ENCODE data around the gene CHST10. TPM values are rescaled to one million over a fixed set of nuclear protein-coding genes. Genes with fewer than 3 reads are reported as not detected.

Gene CHST10
- total RNA-seq, 4 donors from 2014 or later = 1.1 to 7.8 (median 4.0) TPM

DNA sequence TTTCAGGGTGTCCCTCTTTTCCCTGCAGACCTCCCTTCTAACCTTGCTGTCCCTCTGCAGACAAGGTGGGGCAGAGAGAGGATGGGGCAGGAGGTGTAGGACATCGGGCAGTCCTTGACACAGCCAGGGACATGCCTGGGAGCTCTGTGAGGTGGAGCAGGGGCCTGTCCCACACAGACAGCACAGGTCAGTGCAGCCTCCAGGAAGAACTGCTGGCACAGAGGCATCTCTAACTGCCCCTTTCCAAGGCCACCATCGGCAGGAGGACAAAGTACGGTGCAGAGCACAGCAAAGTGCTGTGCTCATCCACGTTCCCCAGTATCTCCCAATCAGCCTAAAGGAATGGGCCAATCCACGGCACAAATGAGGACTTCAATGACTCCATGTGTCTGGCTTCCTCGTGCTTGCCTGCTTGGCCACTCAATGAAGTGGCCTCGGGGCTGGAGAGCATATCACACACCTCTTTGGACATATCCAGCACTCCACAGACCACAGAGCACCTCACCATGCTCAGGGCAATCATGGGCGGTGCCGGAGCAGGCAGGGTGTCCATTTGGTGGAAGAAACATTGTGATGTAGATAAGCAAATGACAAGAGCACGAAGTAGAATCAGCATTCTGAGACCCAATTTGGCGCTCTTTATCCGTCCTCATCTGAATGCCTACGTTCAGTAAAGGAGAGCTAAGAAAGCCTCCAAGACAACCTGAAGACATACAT, 11.9 kb downstream of the CHST10 start:
- no peaks in the 10 kb centered on the region for H3K4me1 ChIP-seq
- WGBS, 2 donors (ENCODE audit: low coverage in 1 of 2) = 91% methylated on average over 11 of the region's 13 CpGs; no CpG with 5 or more reads in 1 of the 2 donors
- H3K4me3 ChIP-seq = no peak overlapping the region
- no peak for DNase-seq
- no peaks in the 10 kb centered on the region for H3K9me3 ChIP-seq
- H3K27ac ChIP-seq = no peak overlapping the region
- no peaks in the 10 kb centered on the region for H3K27me3 ChIP-seq
- in situ Hi-C loops (cut with MboI; ENCODE audit: low pct_ligation_motif_present in 1 of 4, low pct_unique_long_range_greater_than_20kb in 1 of 4, low sequenced_read_pairs in 3 of 4) = no loop called here
- H3K36me3 ChIP-seq = no peaks in the 10 kb centered on the region
- intact Hi-C loops (cut with DNase I; ENCODE audit: low total_unique reads) = no loop called here
- TF ChIP-seq POLR2A (IDR thresholded peaks at IDR 0.05) = no peak
- TF ChIP-seq, protein P1, sequence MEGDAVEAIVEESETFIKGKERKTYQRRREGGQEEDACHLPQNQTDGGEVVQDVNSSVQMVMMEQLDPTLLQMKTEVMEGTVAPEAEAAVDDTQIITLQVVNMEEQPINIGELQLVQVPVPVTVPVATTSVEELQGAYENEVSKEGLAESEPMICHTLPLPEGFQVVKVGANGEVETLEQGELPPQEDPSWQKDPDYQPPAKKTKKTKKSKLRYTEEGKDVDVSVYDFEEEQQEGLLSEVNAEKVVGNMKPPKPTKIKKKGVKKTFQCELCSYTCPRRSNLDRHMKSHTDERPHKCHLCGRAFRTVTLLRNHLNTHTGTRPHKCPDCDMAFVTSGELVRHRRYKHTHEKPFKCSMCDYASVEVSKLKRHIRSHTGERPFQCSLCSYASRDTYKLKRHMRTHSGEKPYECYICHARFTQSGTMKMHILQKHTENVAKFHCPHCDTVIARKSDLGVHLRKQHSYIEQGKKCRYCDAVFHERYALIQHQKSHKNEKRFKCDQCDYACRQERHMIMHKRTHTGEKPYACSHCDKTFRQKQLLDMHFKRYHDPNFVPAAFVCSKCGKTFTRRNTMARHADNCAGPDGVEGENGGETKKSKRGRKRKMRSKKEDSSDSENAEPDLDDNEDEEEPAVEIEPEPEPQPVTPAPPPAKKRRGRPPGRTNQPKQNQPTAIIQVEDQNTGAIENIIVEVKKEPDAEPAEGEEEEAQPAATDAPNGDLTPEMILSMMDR (IDR thresholded peaks at IDR 0.05) = no peak
- TF ChIP-seq EP300 (IDR thresholded peaks at IDR 0.05; ENCODE audit: low read depth) = no peak
- TF ChIP-seq POLR2AphosphoS5 (IDR thresholded peaks at IDR 0.05) = no peak

DNA sequence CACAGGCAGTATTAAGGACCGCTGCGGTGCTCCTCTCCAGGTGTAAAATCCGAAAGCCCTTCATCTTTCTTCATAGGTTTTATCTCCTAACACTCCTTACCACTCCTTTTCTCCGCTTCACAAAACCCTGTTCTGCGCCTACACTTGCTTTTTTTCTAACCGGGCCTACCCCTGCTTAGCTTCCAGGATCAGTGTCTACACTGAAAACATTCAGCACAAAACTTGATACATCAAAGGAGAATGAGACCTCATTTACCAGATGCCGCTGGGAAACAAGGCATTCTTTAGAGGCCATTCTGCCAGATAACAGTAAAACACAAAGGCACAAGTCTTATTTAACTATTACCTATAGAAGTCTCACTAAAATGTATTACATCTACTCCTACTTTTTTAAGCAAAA, 13.1 kb downstream of the CHST10 start:
- Histone ChIP-seq H3K9me3 (no peaks in the 10 kb centered on the region), H3K27me3 (no peaks in the 10 kb centered on the region), H3K27ac (no peak overlapping the region), H3K36me3 (no peaks in the 10 kb centered on the region), H3K4me1 (no peaks in the 10 kb centered on the region), H3K4me3 (no peak overlapping the region)
- intact Hi-C loops (cut with DNase I; ENCODE audit: low total_unique reads) (no loop called here), in situ Hi-C loops (cut with MboI; ENCODE audit: low pct_ligation_motif_present in 1 of 4, low pct_unique_long_range_greater_than_20kb in 1 of 4, low sequenced_read_pairs in 3 of 4) (no loop called here)
- no peak for DNase-seq
- TF ChIP-seq POLR2AphosphoS5 (IDR thresholded peaks at IDR 0.05) = no peak
- TF ChIP-seq EP300 (IDR thresholded peaks at IDR 0.05; ENCODE audit: low read depth) = no peak
- no peak for TF ChIP-seq POLR2A (IDR thresholded peaks at IDR 0.05)
- TF ChIP-seq, protein P1 (IDR thresholded peaks at IDR 0.05) = no peak
- 89 to 99% methylated on average over 7 of the region's 7 CpGs for WGBS, 2 donors (ENCODE audit: low coverage in 1 of 2)

DNA sequence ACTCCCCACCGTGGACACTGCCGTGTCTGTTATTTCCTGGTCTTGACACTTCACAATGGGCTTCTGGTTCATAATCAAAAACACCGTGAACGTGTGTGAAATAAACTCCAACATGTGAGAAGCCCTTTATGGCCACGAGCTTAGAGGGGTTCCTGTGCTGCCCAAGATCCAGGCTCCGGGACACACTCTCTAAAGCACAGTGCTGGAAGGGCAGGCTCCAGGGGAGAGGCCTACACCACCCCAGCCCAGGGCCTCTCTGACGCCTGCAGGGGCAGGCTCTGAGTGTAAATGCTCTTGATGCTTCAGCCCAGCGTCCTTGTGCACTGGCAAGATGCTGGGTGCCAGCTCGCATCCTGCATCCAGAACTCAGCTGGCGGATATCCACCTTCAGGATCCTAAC, 13.7 kb downstream of the CHST10 start:
- in situ Hi-C loops (cut with MboI; ENCODE audit: low pct_ligation_motif_present in 1 of 4, low pct_unique_long_range_greater_than_20kb in 1 of 4, low sequenced_read_pairs in 3 of 4) = no loop called here
- no peaks in the 10 kb centered on the region for H3K36me3 ChIP-seq
- no peaks in the 10 kb centered on the region for H3K4me1 ChIP-seq
- intact Hi-C loops (cut with DNase I; ENCODE audit: low total_unique reads) = no loop called here
- TF ChIP-seq, protein P1 (IDR thresholded peaks at IDR 0.05) = no peak
- no peak for TF ChIP-seq POLR2AphosphoS5 (IDR thresholded peaks at IDR 0.05)
- TF ChIP-seq POLR2A (IDR thresholded peaks at IDR 0.05) = no peak
- TF ChIP-seq EP300 (IDR thresholded peaks at IDR 0.05; ENCODE audit: low read depth) = no peak
- H3K4me3 ChIP-seq = no peak overlapping the region
- no peaks in the 10 kb centered on the region for H3K9me3 ChIP-seq
- DNase-seq = no peak
- WGBS, 2 donors (ENCODE audit: low coverage in 1 of 2) = 91% methylated on average over 10 of the region's 10 CpGs; no CpG with 5 or more reads in 1 of the 2 donors
- no peaks in the 10 kb centered on the region for H3K27me3 ChIP-seq
- no peak overlapping the region for H3K27ac ChIP-seq

DNA sequence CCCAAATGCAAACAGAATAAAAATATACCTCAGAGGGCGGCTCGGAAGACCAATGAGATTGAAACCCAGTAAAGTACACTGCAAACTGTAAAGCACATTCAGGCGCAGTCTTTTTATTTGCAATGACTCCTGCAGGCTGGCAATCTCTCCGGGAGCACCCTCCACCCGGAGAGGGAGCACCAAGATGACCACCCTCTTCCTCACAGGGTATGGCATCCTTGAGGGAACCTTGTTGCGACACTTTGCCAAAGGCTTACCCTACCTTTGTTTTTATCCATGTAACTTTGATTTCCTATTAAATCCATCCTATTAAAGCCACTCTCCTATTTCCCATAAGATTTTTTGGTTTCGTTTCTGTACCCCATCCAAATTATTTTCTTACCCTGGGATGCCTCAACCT, 16.2 kb downstream of the CHST10 start:
- Histone ChIP-seq H3K4me3 (no peak overlapping the region), H3K27me3 (no peaks in the 10 kb centered on the region), H3K4me1 (no peaks in the 10 kb centered on the region), H3K36me3 (no peaks in the 10 kb centered on the region), H3K27ac (no peak overlapping the region), H3K9me3 (no peaks in the 10 kb centered on the region)
- TF ChIP-seq POLR2AphosphoS5 (IDR thresholded peaks at IDR 0.05) (no peak), EP300 (IDR thresholded peaks at IDR 0.05; ENCODE audit: low read depth) (no peak), POLR2A (IDR thresholded peaks at IDR 0.05) (no peak)
- TF ChIP-seq, protein P1 (IDR thresholded peaks at IDR 0.05) = no peak
- in situ Hi-C loops (cut with MboI; ENCODE audit: low pct_ligation_motif_present in 1 of 4, low pct_unique_long_range_greater_than_20kb in 1 of 4, low sequenced_read_pairs in 3 of 4) (no loop called here), intact Hi-C loops (cut with DNase I; ENCODE audit: low total_unique reads) (no loop called here)
- no peak for DNase-seq
- 94 to 96% methylated on average over 3 to 7 of the region's 7 CpGs for whole genome bisulfite sequencing, 2 donors (ENCODE audit: low coverage in 1 of 2)

All from transverse colon (tissue), 4 donors.